H1 (cell line): ENCODE results near the gene PIGU. TPM values are rescaled to one million over a fixed set of nuclear protein-coding genes. Genes with fewer than 3 reads are reported as not detected.
A peak's percentile ranks its signal among the peaks of the same experiment; 100 is the strongest.

Experiments used
- CTCF ChIA-PET: fragments of 300-600 bp; sonication (Branson Sonifier 250); formaldehyde crosslinking; loops from one replicate; lab custom pipeline; 2021; ENCODE audit not compliant: partially characterized antibody; lab: Charles Lee
- POLR2A ChIA-PET: fragments of 300-600 bp; sonication (Branson Sonifier 250); formaldehyde crosslinking; loops from one replicate; lab custom pipeline; 2021; ENCODE audit warnings: inconsistent platforms; ENCODE audit not compliant: partially characterized antibody; lab: Charles Lee
- DNase-seq, 2 experiments: peaks; one replicate each; pipeline versions ENCODE4 v3.0.0 to v3.0.0-alpha.2; 2010 to 2022; ENCODE audit warnings: low spot score in 2 of 2, low read depth in 1 of 2, mixed read lengths in 1 of 2
- FAIRE-seq: peaks from 2 replicates; lab custom pipeline; 2011; peaks lifted over from hg19 to GRCh38; lab: Jason Lieb, UNC
- H2AFZ ChIP-seq: 2 replicates; pipeline ENCODE4 v1.8.1; 2012; ENCODE audit warnings: low read length, inconsistent platforms
- H2AK5ac ChIP-seq: 2 replicates; pipeline ENCODE4 v1.6.1; 2013; ENCODE audit warnings: low read depth, low read length
- H2BK120ac ChIP-seq: replicated peaks from 2 replicates; pipeline ENCODE3; 2013; ENCODE audit warnings: low read depth, low read length, inconsistent platforms
- H2BK12ac ChIP-seq: 2 replicates; pipeline ENCODE4 v1.6.1; 2013; ENCODE audit warnings: low read depth, low read length
- H2BK15ac ChIP-seq: 2 replicates; pipeline ENCODE4 v1.6.1; 2013; ENCODE audit warnings: low read length
- H2BK20ac ChIP-seq: 2 replicates; pipeline ENCODE4 v1.6.1; 2013; ENCODE audit warnings: low read length
- H2BK5ac ChIP-seq: 2 replicates; pipeline ENCODE4 v1.6.1; 2013; ENCODE audit warnings: low read depth, low read length
- H3K14ac ChIP-seq: 2 replicates; pipeline ENCODE4 v1.6.1; 2013; ENCODE audit warnings: inconsistent platforms; ENCODE audit not compliant: insufficient read length
- H3K18ac ChIP-seq: 2 replicates; pipeline ENCODE4 v1.6.1; 2013; ENCODE audit warnings: low read length; ENCODE audit errors: extremely low read depth
- H3K23ac ChIP-seq: 2 replicates; pipeline ENCODE4 v1.6.1; 2013; ENCODE audit warnings: inconsistent platforms; ENCODE audit not compliant: insufficient read length
- H3K23me2 ChIP-seq: 2 replicates; pipeline ENCODE4 v1.6.1; 2013; ENCODE audit warnings: low read depth, low read length
- H3K27ac ChIP-seq: 2 replicates; pipeline ENCODE4 v1.6.1; 2011; ENCODE audit warnings: low read depth, low read length, inconsistent platforms
- H3K27me3 ChIP-seq, 4 experiments: replicated peaks in 1 of 4; 1 replicate in 1 of 4; 2 replicates in 3 of 4; pipeline versions ENCODE4 v1.6.1 to v1.8.1; 2011 to 2013; ENCODE audit warnings: low read length in 3 of 4, mild to moderate bottlenecking in 3 of 4, inconsistent platforms in 2 of 4, mixed read lengths in 2 of 4, moderate library complexity in 1 of 4; ENCODE audit not compliant: control insufficient read depth in 3 of 4, insufficient read depth in 3 of 4; ENCODE audit errors: extremely low read depth in 1 of 4
- H3K36me3 ChIP-seq, 4 experiments: 2 replicates each; pipeline versions ENCODE4 v1.6.1 to v1.8.1; 2011 to 2013; ENCODE audit warnings: mild to moderate bottlenecking in 4 of 4, low read length in 3 of 4, moderate library complexity in 2 of 4, control low read depth in 1 of 4, inconsistent platforms in 1 of 4; ENCODE audit not compliant: insufficient read depth in 4 of 4, control insufficient read depth in 2 of 4
- H3K4ac ChIP-seq: replicated peaks from 2 replicates; pipeline ENCODE3; 2013; ENCODE audit warnings: low read length, low read depth, mixed read lengths, inconsistent platforms; ENCODE audit not compliant: insufficient read length
- H3K4me1 ChIP-seq, 4 experiments: replicated peaks in 1 of 4; 1 replicate in 1 of 4; 2 replicates in 3 of 4; pipeline versions ENCODE4 v1.6.1 to v1.8.1; 2011 to 2013; ENCODE audit warnings: low read length in 3 of 4, inconsistent platforms in 2 of 4, mixed read lengths in 1 of 4; ENCODE audit not compliant: insufficient read depth in 4 of 4, control insufficient read depth in 3 of 4
- H3K4me2 ChIP-seq, 2 experiments: 2 replicates each; pipeline versions ENCODE4 v1.6.1 to v1.8.1; 2011 to 2013; ENCODE audit warnings: low read depth in 2 of 2, low read length in 2 of 2, control low read depth in 1 of 2, inconsistent platforms in 1 of 2, mild to moderate bottlenecking in 1 of 2; ENCODE audit not compliant: insufficient read depth in 1 of 2
- H3K4me3 ChIP-seq, 4 experiments: fragments of 200-600, 300-600 bp in 1 of 4; sonication (generic), shearing (Covaris generic), sonication (Bioruptor Twin) in 1 of 4; 2 replicates each; pipeline versions ENCODE4 v1.5.1 to v1.8.1; 2011 to 2016; ENCODE audit warnings: low read length in 4 of 4, low read depth in 3 of 4, control low read depth in 2 of 4, inconsistent platforms in 2 of 4, mild to moderate bottlenecking in 2 of 4, mixed read lengths in 1 of 4, moderate library complexity in 1 of 4; ENCODE audit not compliant: insufficient read depth in 2 of 4; ENCODE audit errors: extremely low read depth in 1 of 4
- H3K56ac ChIP-seq: replicated peaks from 2 replicates; pipeline ENCODE3; 2013; ENCODE audit warnings: low read depth, mild to moderate bottlenecking, mixed read lengths, low read length, inconsistent platforms; ENCODE audit not compliant: insufficient read length
- H3K79me1 ChIP-seq: 2 replicates; pipeline ENCODE4 v1.6.1; 2013; ENCODE audit warnings: low read depth, low read length, control low read depth
- H3K79me2 ChIP-seq, 2 experiments: 2 replicates each; pipeline versions ENCODE4 v1.6.1 to v1.8.1; 2012 to 2013; ENCODE audit warnings: low read length in 2 of 2, mild to moderate bottlenecking in 2 of 2, inconsistent platforms in 1 of 2; ENCODE audit not compliant: insufficient read depth in 2 of 2, control insufficient read depth in 1 of 2
- H3K9ac ChIP-seq, 4 experiments: replicated peaks in 1 of 4; 1 replicate in 1 of 4; 2 replicates in 3 of 4; pipeline versions ENCODE4 v1.6.1 to v1.8.1; 2011 to 2013; ENCODE audit warnings: low read depth in 3 of 4, low read length in 3 of 4, control low read depth in 2 of 4, mild to moderate bottlenecking in 2 of 4, moderate library complexity in 2 of 4, inconsistent platforms in 1 of 4; ENCODE audit errors: extremely low read depth in 1 of 4
- H3K9me3 ChIP-seq, 2 experiments: 2 replicates each; pipeline versions ENCODE4 v1.6.1 to v1.8.1; 2012 to 2013; ENCODE audit warnings: mild to moderate bottlenecking in 2 of 2, moderate library complexity in 2 of 2, control low read depth in 1 of 2, inconsistent platforms in 1 of 2, low read depth in 1 of 2, low read length in 1 of 2, mixed read lengths in 1 of 2; ENCODE audit not compliant: insufficient read depth in 2 of 2
- H4K20me1 ChIP-seq, 2 experiments: replicated peaks in 1 of 2; 2 replicates each; pipeline versions ENCODE3 to v1.8.1; 2011 to 2013; ENCODE audit warnings: inconsistent platforms in 2 of 2, low read length in 2 of 2, mild to moderate bottlenecking in 1 of 2; ENCODE audit not compliant: insufficient read depth in 2 of 2, control insufficient read depth in 1 of 2
- H4K5ac ChIP-seq: 2 replicates; pipeline ENCODE4 v1.6.1; 2013; ENCODE audit warnings: low read length, low read depth, mixed read lengths, inconsistent platforms; ENCODE audit not compliant: insufficient read length
- H4K8ac ChIP-seq: 2 replicates; pipeline ENCODE4 v1.8.0; 2013; ENCODE audit warnings: mild to moderate bottlenecking, moderate library complexity, low read length, inconsistent platforms; ENCODE audit not compliant: insufficient read depth; ENCODE audit errors: extremely low read depth
- H4K91ac ChIP-seq: replicated peaks from 2 replicates; pipeline ENCODE3; 2013; ENCODE audit warnings: low read length, mixed read lengths, inconsistent platforms; ENCODE audit not compliant: insufficient read length
- CEBPB ChIP-seq: IDR thresholded peaks from 2 replicates; pipeline ENCODE4 v1.6.1; 2012; ENCODE audit warnings: low read depth, low read length
- POU5F1 ChIP-seq: IDR thresholded peaks from 2 replicates; pipeline ENCODE4 v1.6.1; 2011; ENCODE audit warnings: low read depth, mild to moderate bottlenecking, low read length, moderate library complexity
- SRF ChIP-seq: IDR thresholded peaks from 2 replicates; pipeline ENCODE4 v1.6.1; 2011; ENCODE audit warnings: mild to moderate bottlenecking, low read depth, low read length, moderate library complexity
- WGBS, 2 experiments: shearing (Covaris generic) in 1 of 2; methylation state at CpG; one replicate each; pipeline versions ENCODE4 v1.1.6 to v1.1.7; 2013 to 2015; ENCODE audit warnings: low lambda C conversion rate in 2 of 2, mixed read lengths in 2 of 2, inconsistent platforms in 1 of 2, low coverage in 1 of 2, missing lambda C conversion rate in 1 of 2; ENCODE audit not compliant: insufficient replicate concordance in 2 of 2, insufficient coverage in 1 of 2, insufficient read length in 1 of 2; ENCODE audit errors: extremely low coverage in 1 of 2, missing lambda C conversion rate in 1 of 2; 5-methylcytosine and 5-hydroxymethylcytosine counted together
- polyA plus RNA-seq, 7 experiments: library from polyadenylated mRNA; depleted of rRNA in 3 of 7; stranded (reverse) in 5 of 7; unstranded in 2 of 7; fragments of >200 nt in 5 of 7; fragments of 200-250 nt in 2 of 7; gene quantifications; 1 replicate in 5 of 7; 2 replicates in 1 of 7; 4 replicates in 1 of 7; pipeline versions ENCODE4 v1.2.1 to v1.2.3, GENCODE V29; 2011 to 2013; ENCODE audit warnings: missing spikeins in 2 of 7, mixed read lengths in 2 of 7
- total RNA-seq: library from RNA; stranded (reverse); fragmentation: NEBNext Ultra II Directional; extraction: Animal tissue kit (Norgen Biotek cat#: 25700); gene quantifications from 2 replicates; pipeline ENCODE4 v1.2.1, GENCODE V29; 2021
- TF ChIP-seq, protein P1 (sequence below): IDR thresholded peaks from 2 replicates; pipeline ENCODE4 v1.6.1; 2011; ENCODE audit warnings: low read length, improper control_type of control experiment

Gene PIGU
- total and polyA plus RNA-seq, 2 of the 8 experiments (the other 6 are each of a cell fraction or from before 2014, with no cell fraction given): 28.3 to 117 TPM

DNA sequence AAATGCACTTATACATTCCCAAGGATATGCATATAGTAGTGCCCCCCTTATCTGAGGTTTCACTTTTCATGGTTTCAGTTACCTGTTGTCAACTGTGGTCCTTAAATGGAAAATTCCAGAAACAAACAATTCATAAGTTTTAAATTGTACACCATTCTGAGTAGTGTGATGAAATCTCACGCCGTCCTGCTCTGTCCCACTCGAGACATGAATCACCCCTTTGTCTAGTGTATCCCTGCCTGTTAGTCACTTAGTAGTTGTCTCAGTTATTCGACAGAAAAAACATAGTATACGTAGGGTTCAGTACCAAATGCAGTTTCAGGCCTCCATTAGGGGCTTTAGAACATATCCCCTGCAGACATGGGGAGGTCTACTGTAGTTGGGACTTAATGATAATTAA lies 61.4 kb downstream of the PIGU start:
- H4K8ac ChIP-seq: no peak overlapping the region
- CTCF ChIA-PET: interaction anchor here (1.3 to 1.4 kb wide), 2 partner anchors 49 to 154 kb away, joined by 3 to 5 read pairs; no protein-coding TSS in a partner anchor
- H3K56ac ChIP-seq: no peak overlapping the region
- no peak overlapping the region for H3K9ac ChIP-seq
- H2AFZ ChIP-seq: no peak overlapping the region
- H3K4me1 ChIP-seq: no peaks in the 10 kb centered on the region
- H3K36me3 ChIP-seq: peaks cover 0 to 9% (median 3%) of the 10 kb centered on the region in 4 experiments; a peak in 4 of 8 replicates
- no peak overlapping the region for H4K91ac ChIP-seq
- H3K9me3 ChIP-seq: peaks cover 0 to 4% of the 10 kb centered on the region in 2 experiments; a peak in 1 of 4 replicates
- no peak overlapping the region for H3K4ac ChIP-seq
- no peak overlapping the region for H2AK5ac ChIP-seq
- H3K18ac ChIP-seq: no peak overlapping the region
- no peaks in the 10 kb centered on the region for H4K20me1 ChIP-seq
- POLR2A ChIA-PET: no interaction called here
- 85% methylated on average over 5 of the region's 5 CpGs; no CpG with 5 or more reads in 1 of the 2 experiments for WGBS, 2 experiments
- no peak overlapping the region for H4K5ac ChIP-seq
- H2BK15ac ChIP-seq: no peak overlapping the region
- no peaks in the 10 kb centered on the region for H3K79me2 ChIP-seq
- H2BK12ac ChIP-seq: no peak overlapping the region
- H3K27ac ChIP-seq: no peak overlapping the region
- FAIRE-seq: no peak
- H2BK5ac ChIP-seq: no peak overlapping the region
- no peaks in the 10 kb centered on the region for H3K23me2 ChIP-seq
- H3K23ac ChIP-seq: no peak overlapping the region
- no peak overlapping the region for H3K4me2 ChIP-seq
- no peak overlapping the region for H3K14ac ChIP-seq
- H3K79me1 ChIP-seq: no peaks in the 10 kb centered on the region
- no peak overlapping the region for H2BK20ac ChIP-seq
- TF ChIP-seq SRF: no peak
- TF ChIP-seq, protein P1, sequence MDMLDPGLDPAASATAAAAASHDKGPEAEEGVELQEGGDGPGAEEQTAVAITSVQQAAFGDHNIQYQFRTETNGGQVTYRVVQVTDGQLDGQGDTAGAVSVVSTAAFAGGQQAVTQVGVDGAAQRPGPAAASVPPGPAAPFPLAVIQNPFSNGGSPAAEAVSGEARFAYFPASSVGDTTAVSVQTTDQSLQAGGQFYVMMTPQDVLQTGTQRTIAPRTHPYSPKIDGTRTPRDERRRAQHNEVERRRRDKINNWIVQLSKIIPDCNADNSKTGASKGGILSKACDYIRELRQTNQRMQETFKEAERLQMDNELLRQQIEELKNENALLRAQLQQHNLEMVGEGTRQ: no peak
- TF ChIP-seq POU5F1: no peak
- no peak for TF ChIP-seq CEBPB
- H3K27me3 ChIP-seq: no peaks in the 10 kb centered on the region
- H2BK120ac ChIP-seq: no peak overlapping the region
- H3K4me3 ChIP-seq: no peak overlapping the region
- peak in 1 of 2 experiments; percentile 2 for DNase-seq
